ENCODE measurements around the gene PODXL. TPM values are rescaled to one million over a fixed set of nuclear protein-coding genes. Genes with fewer than 3 reads are reported as not detected.

Gene PODXL
- total RNA-seq, 1 experiment from 2014 or later, result 1.6 TPM

GRCh38 chr7:131488361-131488760 is 68.1 kb downstream of the PODXL start:
- intact Hi-C loops (cut with micrococcal nuclease), result no loop called here
- BruUV-seq (replicated peaks), result no TSS peak
- H3K27ac Mint-ChIP-seq (ENCODE audit: low read depth, unreplicated experiment), result no peak overlapping the region
- no peak overlapping the region for H3K4me3 Mint-ChIP-seq (ENCODE audit: unreplicated experiment)
- ChIA-PET CTCF (interaction anchor here (1.3 kb wide), 1 partner anchor 12 kb away, joined by 4 read pairs; no protein-coding TSS in a partner anchor), POLR2A (interaction anchor here (0.6 kb wide), 1 partner anchor 156 kb away, joined by 4 read pairs; no protein-coding TSS in a partner anchor)
- no peaks in the 10 kb centered on the region for H3K9me3 Mint-ChIP-seq (ENCODE audit: unreplicated experiment)
- TF ChIP-seq CTCF (IDR thresholded peaks at IDR 0.05; ENCODE audit: unreplicated experiment), result peak; percentile 18
- H3K36me3 Mint-ChIP-seq (ENCODE audit: insufficient read depth, unreplicated experiment), result peaks cover 21% of the 10 kb centered on the region
- no peaks in the 10 kb centered on the region for H3K4me1 Mint-ChIP-seq (ENCODE audit: insufficient read depth, unreplicated experiment)
- no peaks in the 10 kb centered on the region for H3K27me3 Mint-ChIP-seq (ENCODE audit: insufficient read depth, unreplicated experiment)
- DNase-seq (ENCODE audit: unreplicated experiment), result no peak

GRCh38 chr7:131487217-131487616 is 69.2 kb downstream of the PODXL start:
- H3K4me1 Mint-ChIP-seq (ENCODE audit: insufficient read depth, unreplicated experiment), result no peaks in the 10 kb centered on the region
- CTCF ChIA-PET, result interaction anchor here (0.6 to 0.7 kb wide), 2 partner anchors 74 to 475 kb away, joined by 3 to 5 read pairs; no protein-coding TSS in a partner anchor
- no peaks in the 10 kb centered on the region for H3K27me3 Mint-ChIP-seq (ENCODE audit: insufficient read depth, unreplicated experiment)
- peaks cover 21% of the 10 kb centered on the region for H3K36me3 Mint-ChIP-seq (ENCODE audit: insufficient read depth, unreplicated experiment)
- H3K4me3 Mint-ChIP-seq (ENCODE audit: unreplicated experiment), result no peak overlapping the region
- TF ChIP-seq CTCF (IDR thresholded peaks at IDR 0.05; ENCODE audit: unreplicated experiment), result no peak
- no peak overlapping the region for H3K27ac Mint-ChIP-seq (ENCODE audit: low read depth, unreplicated experiment)
- POLR2A ChIA-PET, result no interaction called here
- intact Hi-C loops (cut with micrococcal nuclease), result no loop called here
- no peak for DNase-seq (ENCODE audit: unreplicated experiment)
- H3K9me3 Mint-ChIP-seq (ENCODE audit: unreplicated experiment), result no peaks in the 10 kb centered on the region
- BruUV-seq (replicated peaks), result no TSS peak

DNA sequence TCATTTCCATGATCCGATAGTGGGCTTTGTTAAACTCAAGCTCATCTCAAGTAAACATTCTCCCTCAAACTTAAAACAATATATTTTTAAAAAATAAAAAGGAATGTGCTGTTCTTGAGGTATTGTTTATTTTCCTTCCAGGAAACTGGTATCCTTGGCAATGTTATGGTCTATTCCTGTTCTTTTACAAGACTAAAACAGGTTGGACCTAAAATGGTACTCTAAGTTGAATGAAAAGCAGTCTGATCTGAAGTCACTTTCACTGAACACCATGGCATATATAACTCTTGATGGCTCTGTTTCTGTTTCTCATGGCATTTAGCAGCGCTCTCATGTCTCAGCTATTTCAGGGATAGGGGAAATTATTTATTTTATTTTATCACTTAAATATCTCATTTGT is 70.1 kb downstream of the PODXL start:
- ChIA-PET POLR2A (no interaction called here), CTCF (interaction anchor here (0.9 kb wide), 1 partner anchor 21 kb away, joined by 5 read pairs; no protein-coding TSS in a partner anchor)
- H3K27ac Mint-ChIP-seq (ENCODE audit: low read depth, unreplicated experiment), result no peak overlapping the region
- H3K9me3 Mint-ChIP-seq (ENCODE audit: unreplicated experiment), result no peaks in the 10 kb centered on the region
- no peak overlapping the region for H3K4me3 Mint-ChIP-seq (ENCODE audit: unreplicated experiment)
- no peaks in the 10 kb centered on the region for H3K4me1 Mint-ChIP-seq (ENCODE audit: insufficient read depth, unreplicated experiment)
- BruUV-seq (replicated peaks), result no TSS peak
- no peak for TF ChIP-seq CTCF (IDR thresholded peaks at IDR 0.05; ENCODE audit: unreplicated experiment)
- no peak for DNase-seq (ENCODE audit: unreplicated experiment)
- H3K27me3 Mint-ChIP-seq (ENCODE audit: insufficient read depth, unreplicated experiment), result no peaks in the 10 kb centered on the region
- intact Hi-C loops (cut with micrococcal nuclease), result no loop called here
- peaks cover 21% of the 10 kb centered on the region for H3K36me3 Mint-ChIP-seq (ENCODE audit: insufficient read depth, unreplicated experiment)

DNA sequence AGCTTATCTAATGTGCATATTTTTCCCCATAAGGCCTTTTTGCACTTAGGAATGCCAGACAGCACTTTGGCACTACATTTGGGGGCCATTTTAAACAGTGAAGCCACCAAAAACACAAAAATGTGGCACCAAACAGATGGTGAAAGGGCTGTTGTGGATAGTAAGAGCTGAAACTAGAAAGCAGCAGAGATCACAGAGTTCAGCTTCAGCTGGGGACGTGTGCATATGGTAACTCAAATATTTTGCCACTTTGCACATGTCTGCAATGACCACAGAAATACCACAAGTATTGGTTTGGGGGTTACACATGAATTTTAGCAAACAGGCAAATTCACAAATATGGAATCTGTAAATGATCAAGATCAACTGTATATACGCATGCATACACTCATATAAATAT is 72.8 kb downstream of the PODXL start:
- no peaks in the 10 kb centered on the region for H3K27me3 Mint-ChIP-seq (ENCODE audit: insufficient read depth, unreplicated experiment)
- intact Hi-C loops (cut with micrococcal nuclease), result no loop called here
- peaks cover 25% of the 10 kb centered on the region for H3K36me3 Mint-ChIP-seq (ENCODE audit: insufficient read depth, unreplicated experiment)
- CTCF ChIA-PET, result no interaction called here
- no peak overlapping the region for H3K4me3 Mint-ChIP-seq (ENCODE audit: unreplicated experiment)
- TF ChIP-seq CTCF (IDR thresholded peaks at IDR 0.05; ENCODE audit: unreplicated experiment), result no peak
- no peaks in the 10 kb centered on the region for H3K9me3 Mint-ChIP-seq (ENCODE audit: unreplicated experiment)
- BruUV-seq (replicated peaks), result no TSS peak
- POLR2A ChIA-PET, result interaction anchor here (0.6 kb wide), 1 partner anchor 67 kb away, joined by 4 read pairs; no protein-coding TSS in a partner anchor
- no peak for DNase-seq (ENCODE audit: unreplicated experiment)
- H3K27ac Mint-ChIP-seq (ENCODE audit: low read depth, unreplicated experiment), result no peak overlapping the region
- no peaks in the 10 kb centered on the region for H3K4me1 Mint-ChIP-seq (ENCODE audit: insufficient read depth, unreplicated experiment)

Data from MCF 10A (cell line).